Raji (cell line): Measurements from ENCODE around the gene SERTM2.

Experiments used
- POLR2A ChIP-seq: IDR thresholded peaks from 2 replicates; pipeline ENCODE4 v1.6.1; 2011; ENCODE audit warnings: low read depth, low read length, control low read depth; ENCODE audit not compliant: insufficient read depth

The SERTM2 gene

GRCh38 chrX:111511477-111511876 is at the start of gene SERTM2:
Gene SERTM2 (plus strand): TSS chrX:111511645. CDS start chrX:111518858, 7,213 bp downstream.
- no peak for TF ChIP-seq POLR2A

- no peak for TF ChIP-seq POLR2A
Measured at GRCh38 chrX:111465669-111466068, 45.8 kb upstream of the SERTM2 start.

DNA sequence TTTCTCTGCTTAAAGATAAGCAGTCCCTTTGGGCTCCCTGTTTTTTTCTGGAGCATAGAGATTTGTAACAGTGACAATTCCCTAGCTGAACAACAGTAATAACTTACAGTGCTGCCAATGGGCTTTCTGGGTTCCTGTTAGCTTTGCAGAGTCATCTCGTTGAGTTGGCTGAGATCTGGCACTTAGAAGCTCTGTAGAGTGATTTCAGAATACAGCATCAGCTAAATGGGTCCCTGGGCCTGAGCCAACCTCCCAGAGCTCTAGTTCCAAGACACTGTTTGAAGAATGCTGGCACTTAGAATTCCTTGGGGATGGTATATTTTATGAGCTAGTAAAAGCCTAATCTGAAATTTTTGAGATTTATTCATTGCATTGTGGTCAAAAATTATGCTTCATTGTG is 43.5 kb upstream of the SERTM2 start:
- no peak for TF ChIP-seq POLR2A

- TF ChIP-seq POLR2A = no peak
Measured at GRCh38 chrX:111470681-111471403, 40.6 kb upstream of the SERTM2 start.

GRCh38 chrX:111481896-111482295 is 29.5 kb upstream of the SERTM2 start:
- TF ChIP-seq POLR2A = no peak

GRCh38 chrX:111483135-111483534 is 28.3 kb upstream of the SERTM2 start:
- no peak for TF ChIP-seq POLR2A

DNA sequence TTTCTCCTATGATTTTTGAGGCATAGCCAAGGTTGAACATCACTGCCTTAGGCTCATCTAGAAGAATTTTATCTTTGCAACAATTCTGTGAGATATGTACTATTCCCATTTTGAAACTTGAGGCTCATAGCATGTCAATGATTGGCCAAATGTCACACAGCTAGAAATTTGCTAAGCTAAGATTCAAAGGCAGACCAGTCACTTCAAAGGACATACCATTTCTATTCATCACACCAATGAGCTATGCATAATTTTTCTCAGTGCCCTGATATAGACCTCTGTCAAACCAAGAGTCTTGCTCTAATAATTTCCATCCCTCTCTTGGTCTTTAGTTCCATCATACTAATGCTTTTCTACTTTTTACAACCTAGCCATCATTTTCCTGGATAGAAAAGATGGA is 27.6 kb upstream of the SERTM2 start:
- no peak for TF ChIP-seq POLR2A

GRCh38 chrX:111490688-111491087 is 20.8 kb upstream of the SERTM2 start:
- TF ChIP-seq POLR2A = no peak

GRCh38 chrX:111492085-111492484 is 19.4 kb upstream of the SERTM2 start:
- TF ChIP-seq POLR2A = no peak

DNA sequence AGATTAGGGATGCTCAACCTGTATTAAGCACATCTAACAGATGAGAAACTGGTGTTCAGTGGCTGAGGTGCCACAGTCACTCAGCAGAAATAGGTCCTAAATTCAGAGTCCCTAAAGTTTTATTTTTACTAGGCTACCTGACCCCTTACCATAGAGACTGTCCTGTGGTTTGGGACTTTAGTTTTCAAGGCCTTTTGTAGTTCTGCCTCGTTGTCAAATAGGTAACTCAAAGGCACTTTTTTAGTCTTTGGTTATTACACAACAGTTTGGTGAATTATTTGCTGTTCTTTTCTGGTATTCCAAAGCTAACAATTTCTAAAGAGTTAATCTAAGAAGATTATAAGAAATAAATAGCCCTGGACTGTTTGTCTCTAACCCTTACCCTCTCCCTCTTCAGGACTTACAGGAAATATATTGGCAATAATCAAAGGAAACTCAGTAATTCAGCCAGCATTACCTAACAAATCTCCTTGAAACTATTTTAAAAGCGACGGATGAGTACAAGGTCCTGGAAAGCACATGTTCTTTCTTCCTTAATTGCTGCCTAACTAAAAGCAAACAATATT is 12.8 kb upstream of the SERTM2 start:
- TF ChIP-seq POLR2A = no peak

GRCh38 chrX:111503485-111503993 is 7.9 kb upstream of the SERTM2 start:
- no peak for TF ChIP-seq POLR2A

DNA sequence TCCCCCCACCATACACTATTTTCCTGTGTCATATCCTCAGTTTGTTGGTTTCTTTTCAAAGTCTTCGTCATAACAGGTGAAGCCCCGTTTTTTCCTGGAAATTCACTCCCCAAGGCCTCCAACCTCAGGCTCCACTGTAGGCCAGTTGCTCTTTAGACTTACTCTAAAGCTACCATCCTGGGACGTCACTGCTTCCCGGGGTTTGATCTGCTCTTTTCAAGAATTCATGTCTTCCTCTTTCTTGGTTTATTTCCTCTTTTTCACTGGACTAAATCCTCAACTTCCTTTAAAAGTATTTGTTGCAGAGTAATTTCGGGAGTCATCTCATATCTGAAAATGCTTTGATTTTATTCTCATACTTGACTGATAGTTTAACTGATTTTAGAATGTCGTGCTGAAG is 6.5 kb upstream of the SERTM2 start:
- no peak for TF ChIP-seq POLR2A

- no peak for TF ChIP-seq POLR2A
Measured at GRCh38 chrX:111505783-111506182, 5.7 kb upstream of the SERTM2 start.

DNA sequence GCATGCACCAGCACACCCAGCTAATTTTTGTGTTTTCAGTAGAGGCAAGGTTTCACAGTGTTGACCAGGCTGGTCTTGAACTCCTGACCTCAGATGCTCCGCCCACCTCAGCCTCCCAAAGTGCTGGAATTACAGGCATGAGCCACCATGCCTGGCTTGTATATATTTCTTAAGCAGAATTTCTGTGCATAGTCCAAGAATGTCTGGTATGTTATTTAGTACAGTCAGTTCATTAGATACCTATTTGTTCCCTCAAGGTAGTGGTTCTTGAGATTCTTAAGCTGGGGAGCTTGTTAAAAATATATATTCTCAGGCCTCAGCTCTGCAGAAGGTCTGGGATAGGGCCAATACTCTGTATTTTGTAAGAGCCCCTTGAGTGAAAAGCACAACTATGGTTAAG is 4.6 kb upstream of the SERTM2 start:
- TF ChIP-seq POLR2A = no peak

DNA sequence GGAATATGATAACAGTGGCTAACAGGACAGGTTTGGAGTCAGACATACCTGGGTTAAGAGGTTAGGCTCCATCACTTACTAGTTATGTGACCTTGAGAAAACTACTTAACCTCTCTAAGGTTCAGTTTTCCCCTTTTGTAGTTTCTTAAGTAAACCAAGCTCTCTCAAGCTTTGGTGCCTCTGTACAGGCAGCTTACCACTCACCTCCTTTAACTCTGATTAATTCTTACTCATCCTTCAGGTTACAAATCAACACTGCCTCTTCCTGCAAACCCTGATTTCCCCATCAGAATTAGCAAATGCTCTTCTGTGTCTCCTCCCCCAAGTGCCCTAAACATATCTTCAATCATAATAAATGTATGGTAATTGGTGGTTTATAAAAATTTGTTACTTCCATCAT is 3.5 kb upstream of the SERTM2 start:
- no peak for TF ChIP-seq POLR2A

- no peak for TF ChIP-seq POLR2A
Measured at GRCh38 chrX:111515298-111515697, 3.9 kb downstream of the SERTM2 start.

GRCh38 chrX:111518667-111519066 is 7.2 kb downstream of the SERTM2 start:
- TF ChIP-seq POLR2A = no peak
